Right ventricle myocardium inferior (tissue), 1 donor: ENCODE results near the gene GNA12. TPM values are rescaled to one million over a fixed set of nuclear protein-coding genes. Genes with fewer than 3 reads are reported as not detected.
"Not testable (repeated sequence)": the region's sequence is repeated elsewhere in the genome, so short reads cannot be mapped to it uniquely, and the experiment has no call there.

Experiments
- ATAC-seq: fragments of 200-7000 bp; cut with Tn5 transposase; one replicate; pipeline ENCODE4 v1.9.1; 2020; ENCODE audit warnings: mild to moderate bottlenecking, moderate library complexity
- DNase-seq: peaks from one replicate; pipeline ENCODE4 v3.0.0; 2021; ENCODE audit errors: missing footprints
- intact Hi-C: fragments of 100-400 bp; cut with DNase I; formaldehyde crosslinking; loops from one replicate; pipeline ENCODE4 v1.11.0; 2022
- total RNA-seq: library from RNA; stranded (reverse); fragmentation: NEBNext Ultra II Directional; extraction: Animal tissue kit (Norgen Biotek cat#: 25700); gene quantifications from one replicate; pipeline ENCODE4 v1.2.1, GENCODE V29; 2021
- donor health status: DM: no; HTN: yes; CAD: no; lungs with severe emphysema.

Gene GNA12
- total RNA-seq, 1 donor from 2014 or later, result 40.8 TPM

DNA sequence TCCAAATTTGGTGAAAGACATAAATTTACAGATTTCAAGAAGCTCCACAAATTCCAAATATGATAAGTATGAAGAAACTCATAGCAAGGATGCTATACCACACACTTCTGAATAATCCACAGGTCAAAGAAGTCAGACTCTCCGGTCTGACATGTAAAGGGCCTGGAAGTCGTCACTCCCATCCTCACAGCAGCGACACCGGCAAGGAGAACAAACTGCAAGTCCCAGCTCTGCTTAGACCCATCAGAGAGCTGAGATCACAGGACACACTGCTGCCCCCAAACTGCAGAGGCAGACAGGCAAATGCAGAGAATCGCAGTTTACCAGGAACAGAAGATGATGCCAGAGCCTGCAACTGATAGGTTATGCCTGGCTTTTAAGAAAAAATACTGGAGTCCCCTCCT is 94.1 kb downstream of the GNA12 start:
- intact Hi-C loops, result no loop called here
- no peak for DNase-seq
- ATAC-seq, result no peak

GRCh38 chr7:2748684-2749083 is 95.4 kb downstream of the GNA12 start:
- ATAC-seq, intact Hi-C loops, DNase-seq: not testable (repeated sequence)

DNA sequence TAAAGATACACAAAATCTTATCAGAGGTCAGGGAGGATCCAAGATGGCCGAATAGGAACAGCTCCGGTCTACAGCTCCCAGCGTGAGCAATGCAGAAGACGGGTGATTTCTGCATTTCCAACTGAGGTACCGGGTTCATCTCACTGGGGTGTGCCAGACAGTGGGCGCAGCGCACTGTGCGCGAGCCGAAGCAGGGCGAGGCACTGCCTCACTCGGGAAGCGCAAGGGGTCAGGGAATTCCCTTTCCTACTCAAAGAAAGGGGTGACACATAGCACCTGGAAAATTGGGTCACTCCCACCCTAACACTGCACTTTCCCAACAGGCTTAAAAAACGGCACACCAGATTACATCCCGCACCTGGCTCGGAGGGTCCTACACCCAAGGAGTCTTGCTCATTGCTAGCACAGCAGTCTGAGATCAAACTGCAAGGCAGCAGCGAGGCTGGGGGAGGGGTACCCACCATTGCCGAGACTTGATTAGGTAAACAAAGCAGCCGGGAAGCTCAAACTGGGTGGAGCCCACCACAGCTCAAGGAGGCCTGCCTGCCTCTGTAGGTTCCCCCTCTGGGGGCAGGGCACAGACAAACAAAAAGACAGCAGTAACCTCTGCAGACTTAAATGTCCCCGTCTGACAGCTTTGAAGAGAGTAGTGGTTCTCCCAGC is 100.5 kb downstream of the GNA12 start:
- not testable (repeated sequence) for DNase-seq, ATAC-seq

GRCh38 chr7:2738766-2739549 is 105.2 kb downstream of the GNA12 start:
- DNase-seq, result no peak
- intact Hi-C loops, result no loop called here
- ATAC-seq, result no peak

More for the DNA sequence above, 100.5 kb downstream of the GNA12 start:
- intact Hi-C loops, result not testable (repeated sequence)

DNA sequence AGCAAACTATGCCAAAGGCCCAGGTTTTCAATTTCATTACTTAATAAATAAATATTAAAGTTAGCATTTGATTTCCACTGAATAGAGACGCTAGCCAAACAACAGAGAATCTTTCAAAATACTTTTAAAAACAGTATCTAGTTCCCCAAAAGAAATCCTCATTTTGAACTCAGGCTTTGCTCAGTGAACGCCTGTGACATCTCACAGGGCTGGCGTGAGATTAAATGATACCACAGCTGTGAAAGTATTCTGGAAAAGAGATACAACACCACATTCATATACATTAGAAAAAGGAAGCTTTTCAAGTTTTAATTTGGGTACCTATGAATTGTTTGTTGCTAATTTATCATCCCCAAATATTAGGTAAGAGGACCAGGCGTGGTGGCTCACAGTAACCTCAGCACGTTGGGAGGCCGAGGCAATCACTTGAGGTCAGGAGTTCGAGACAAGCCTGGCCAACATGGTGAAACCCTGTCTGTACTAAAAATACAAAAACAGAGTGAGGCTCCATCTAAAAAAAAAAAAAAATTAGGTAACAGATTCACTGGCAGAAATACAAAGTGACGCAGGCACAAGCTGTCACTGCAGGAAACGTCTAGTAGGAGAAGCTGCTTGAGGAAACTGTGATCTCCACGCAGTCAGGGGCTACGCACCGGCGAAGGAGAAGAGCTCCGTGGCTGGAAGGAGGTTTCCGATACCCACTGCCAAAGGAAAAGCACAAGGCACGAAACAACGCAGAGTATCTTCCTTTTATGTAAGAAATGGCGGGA is 106.2 kb downstream of the GNA12 start:
- peak; percentile 27 for ATAC-seq
- no peak for DNase-seq
- intact Hi-C loops, result no loop called here

- ATAC-seq, intact Hi-C loops, DNase-seq: not testable (repeated sequence)
These were observed 106.9 kb downstream of the GNA12 start for GRCh38 chr7:2737005-2737743.

GRCh38 chr7:2736411-2736914 is 107.6 kb downstream of the GNA12 start:
- intact Hi-C loops, result no loop called here
- DNase-seq (no peak), ATAC-seq (no peak)

GRCh38 chr7:2735744-2736143 is 108.4 kb downstream of the GNA12 start:
- intact Hi-C loops, result no loop called here
- ATAC-seq (no peak), DNase-seq (no peak)

GRCh38 chr7:2734751-2735571 is 109.1 kb downstream of the GNA12 start:
- intact Hi-C loops, result loop anchor here (5.0 kb wide), 1 partner anchor 107 kb away; the partner anchor contains the start of gene GNA12
- DNase-seq (no peak), ATAC-seq (peak; percentile 66)

- no peak for DNase-seq
- intact Hi-C loops, result loop anchor here (5.0 kb wide), 1 partner anchor 108 kb away; the partner anchor contains the start of gene GNA12
- ATAC-seq, result no peak
These were observed 109.9 kb downstream of the GNA12 start for GRCh38 chr7:2734084-2734686.

- intact Hi-C loops, result loop anchor here (2.0 to 5.0 kb wide), 2 partner anchors 90 to 109 kb away; partner anchors contain the start of gene GNA12
- ATAC-seq, result peak; percentile 75
- DNase-seq, result no peak
These were observed 111.0 kb downstream of the GNA12 start for GRCh38 chr7:2732959-2733584.

GRCh38 chr7:2732388-2732787 is 111.7 kb downstream of the GNA12 start:
- no peak for ATAC-seq
- intact Hi-C loops, result loop anchor here (2.0 to 5.0 kb wide), 2 partner anchors 90 to 110 kb away; partner anchors contain the start of gene GNA12
- DNase-seq, result no peak

GRCh38 chr7:2730846-2731770 is 113.0 kb downstream of the GNA12 start:
- no peak for ATAC-seq
- intact Hi-C loops, result loop anchor here (5.0 kb wide), 1 partner anchor 111 kb away; the partner anchor contains the start of gene GNA12
- DNase-seq, result no peak

DNA sequence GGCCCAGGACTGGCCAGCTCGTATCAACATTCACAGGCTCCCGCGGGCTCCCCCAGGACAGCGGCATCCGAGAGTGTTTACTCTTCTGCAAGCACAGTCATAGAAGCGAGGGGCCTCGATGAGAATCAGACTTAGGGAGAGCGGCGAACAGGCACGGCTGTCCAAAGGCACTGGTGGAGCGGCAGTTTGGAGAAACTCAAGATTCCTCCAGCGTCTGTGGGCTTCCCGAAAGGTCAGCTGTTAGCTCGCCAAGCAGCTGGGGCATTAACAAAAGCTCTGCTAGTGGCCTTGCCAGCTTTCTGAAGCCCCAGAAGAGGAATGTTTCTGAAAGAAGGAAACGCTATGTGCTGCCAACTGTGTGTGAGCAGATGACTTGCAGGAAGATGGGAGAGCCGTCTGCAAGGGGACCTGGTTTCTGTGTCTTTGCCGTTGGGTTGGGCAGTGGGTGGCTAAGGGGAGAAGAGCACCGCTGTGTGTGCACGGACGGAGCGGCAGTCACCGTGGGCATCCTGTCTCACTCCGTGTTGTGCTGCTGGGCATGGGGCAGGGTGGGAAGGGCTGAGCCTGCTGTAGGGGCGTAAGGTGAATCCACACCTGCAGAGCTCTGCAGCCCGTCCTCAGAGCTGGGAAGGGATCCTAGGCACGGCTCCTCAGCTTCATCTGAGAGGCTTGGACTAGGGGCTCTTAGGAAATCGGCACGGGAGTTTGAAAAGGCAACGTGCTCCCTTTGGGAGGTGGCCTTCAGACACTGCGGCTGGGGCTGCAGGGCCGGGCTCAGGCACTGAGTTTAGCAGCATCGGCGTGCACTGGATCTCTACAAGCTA is 114.0 kb downstream of the GNA12 start:
- intact Hi-C loops, result loop anchor here (5.0 kb wide), 1 partner anchor 112 kb away; the partner anchor contains the start of gene GNA12
- ATAC-seq, result no peak
- DNase-seq, result peak; percentile 56
